Measurements from ENCODE around the gene CYTH3.

Gene CYTH3

GRCh38 chr7:6205971-6206660 lies 66.3 kb downstream of the CYTH3 start:
- H3K79me2 ChIP-seq (ENCODE audit: insufficient read depth, low read length) = no peaks in the 10 kb centered on the region
- H3K36me3 ChIP-seq (ENCODE audit: low read length) = no peaks in the 10 kb centered on the region
- H3K9me3 ChIP-seq (ENCODE audit: insufficient read depth, low read length) = no peaks in the 10 kb centered on the region
- no peak overlapping the region for H3K9ac ChIP-seq (ENCODE audit: low read length)
- H4K20me1 ChIP-seq (ENCODE audit: low read depth, low read length) = no peaks in the 10 kb centered on the region
- H3F3A ChIP-seq (ENCODE audit: insufficient read depth) = no peaks in the 10 kb centered on the region
- no peak overlapping the region for H3K4me2 ChIP-seq (ENCODE audit: low read depth, low read length, poor library complexity, severe bottlenecking)
- no peak overlapping the region for H3K4me3 ChIP-seq (ENCODE audit: insufficient read depth, low read length, poor library complexity, severe bottlenecking)
- TF ChIP-seq CTCF (IDR thresholded peaks at IDR 0.05; ENCODE audit: insufficient read depth, low read length, poor library complexity, severe bottlenecking) (no peak), EZH2phosphoT487 (conservative IDR thresholded peaks at IDR 0.05; ENCODE audit: low read length) (no peak)
- H3K27me3 ChIP-seq (ENCODE audit: low read length) = no peaks in the 10 kb centered on the region
- no peak overlapping the region for H2AFZ ChIP-seq (ENCODE audit: low read depth, low read length, severe bottlenecking)
- no peaks in the 10 kb centered on the region for H3K9me2 ChIP-seq (replicated peaks; ENCODE audit: insufficient read depth, low read length)
- H3K27ac ChIP-seq (ENCODE audit: low read depth, low read length) = no peak overlapping the region

- Histone ChIP-seq H3F3A (ENCODE audit: insufficient read depth) (no peaks in the 10 kb centered on the region), H3K4me2 (ENCODE audit: low read depth, low read length, poor library complexity, severe bottlenecking) (no peak overlapping the region), H3K4me3 (ENCODE audit: insufficient read depth, low read length, poor library complexity, severe bottlenecking) (no peak overlapping the region), H3K27me3 (ENCODE audit: low read length) (no peaks in the 10 kb centered on the region), H3K36me3 (ENCODE audit: low read length) (no peaks in the 10 kb centered on the region), H3K9ac (ENCODE audit: low read length) (no peak overlapping the region), H3K79me2 (ENCODE audit: insufficient read depth, low read length) (no peaks in the 10 kb centered on the region), H3K9me2 (replicated peaks; ENCODE audit: insufficient read depth, low read length) (no peaks in the 10 kb centered on the region), H3K9me3 (ENCODE audit: insufficient read depth, low read length) (no peaks in the 10 kb centered on the region), H4K20me1 (ENCODE audit: low read depth, low read length) (no peaks in the 10 kb centered on the region), H3K27ac (ENCODE audit: low read depth, low read length) (no peak overlapping the region), H2AFZ (ENCODE audit: low read depth, low read length, severe bottlenecking) (no peak overlapping the region)
- TF ChIP-seq CTCF (IDR thresholded peaks at IDR 0.05; ENCODE audit: insufficient read depth, low read length, poor library complexity, severe bottlenecking) = no peak
- no peak for TF ChIP-seq EZH2phosphoT487 (conservative IDR thresholded peaks at IDR 0.05; ENCODE audit: low read length)
Observed at GRCh38 chr7:6203381-6203780, 69.0 kb downstream of the CYTH3 start.

- Histone ChIP-seq H2AFZ (ENCODE audit: low read depth, low read length, severe bottlenecking) (no peak overlapping the region), H3K79me2 (ENCODE audit: insufficient read depth, low read length) (no peaks in the 10 kb centered on the region), H3K36me3 (ENCODE audit: low read length) (no peaks in the 10 kb centered on the region), H3K27ac (ENCODE audit: low read depth, low read length) (no peak overlapping the region), H3K9me3 (ENCODE audit: insufficient read depth, low read length) (no peaks in the 10 kb centered on the region), H3K4me3 (ENCODE audit: insufficient read depth, low read length, poor library complexity, severe bottlenecking) (no peak overlapping the region), H3K27me3 (ENCODE audit: low read length) (no peaks in the 10 kb centered on the region), H3K4me2 (ENCODE audit: low read depth, low read length, poor library complexity, severe bottlenecking) (no peak overlapping the region), H4K20me1 (ENCODE audit: low read depth, low read length) (no peaks in the 10 kb centered on the region), H3K9ac (ENCODE audit: low read length) (no peak overlapping the region), H3K9me2 (replicated peaks; ENCODE audit: insufficient read depth, low read length) (no peaks in the 10 kb centered on the region), H3F3A (ENCODE audit: insufficient read depth) (no peaks in the 10 kb centered on the region)
- no peak for TF ChIP-seq CTCF (IDR thresholded peaks at IDR 0.05; ENCODE audit: insufficient read depth, low read length, poor library complexity, severe bottlenecking)
Observed at GRCh38 chr7:6202117-6202516, 70.3 kb downstream of the CYTH3 start.

Data from SU-DHL-6 (cell line).